HG03469 (cell line): ENCODE data around the gene SCN8A.

Source experiments
- ATAC-seq: cut with Tn5 transposase; IDR thresholded peaks from one replicate; pipeline ENCODE4 v1.9.1; 2021; ENCODE audit warnings: mild to moderate bottlenecking, moderate library complexity, moderate number of reproducible peaks; ENCODE audit not compliant: unreplicated experiment

Gene SCN8A

GRCh38 chr12:51811203-51812202 is 220.5 kb downstream of the SCN8A start:
- no peak for ATAC-seq

DNA sequence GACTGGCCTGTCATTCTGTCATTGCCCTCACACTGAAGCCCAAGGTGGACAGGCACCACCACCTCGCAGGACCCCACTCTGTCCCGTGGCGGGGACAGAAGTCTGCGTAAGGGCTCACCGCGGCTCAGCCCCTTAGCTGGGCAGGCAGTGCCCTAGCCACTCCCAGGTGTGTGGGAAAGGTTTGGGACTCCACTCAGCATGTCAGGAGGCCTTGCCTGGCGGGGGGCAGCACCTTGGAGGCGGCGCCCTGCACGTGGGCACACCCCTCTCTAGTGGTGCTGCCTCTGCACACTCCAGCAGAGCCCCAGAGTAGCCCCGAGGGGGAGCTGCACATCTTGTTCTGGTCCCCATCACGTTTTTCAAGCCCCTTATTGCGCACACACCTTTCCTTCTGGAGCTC is 221.8 kb downstream of the SCN8A start:
- no peak for ATAC-seq

DNA sequence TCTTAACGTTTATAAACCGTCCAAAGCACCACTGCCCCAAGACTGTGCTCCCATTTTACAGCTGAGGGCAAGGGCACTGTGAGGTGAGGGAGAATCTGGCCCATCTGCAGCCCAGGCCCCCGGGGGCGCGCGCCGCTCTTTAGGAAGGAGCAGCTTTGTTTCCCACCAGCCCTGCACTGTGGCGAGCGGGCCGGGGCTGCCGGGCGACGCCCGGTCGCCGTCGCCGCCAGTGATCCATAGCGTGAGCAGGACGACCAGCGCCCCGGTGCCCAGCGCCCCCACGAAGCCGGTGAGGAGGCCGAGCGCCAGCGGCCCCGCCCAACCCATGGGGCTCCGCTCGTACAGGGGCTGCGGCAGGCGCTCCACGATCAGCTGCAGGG is 222.9 kb downstream of the SCN8A start:
- no peak for ATAC-seq

DNA sequence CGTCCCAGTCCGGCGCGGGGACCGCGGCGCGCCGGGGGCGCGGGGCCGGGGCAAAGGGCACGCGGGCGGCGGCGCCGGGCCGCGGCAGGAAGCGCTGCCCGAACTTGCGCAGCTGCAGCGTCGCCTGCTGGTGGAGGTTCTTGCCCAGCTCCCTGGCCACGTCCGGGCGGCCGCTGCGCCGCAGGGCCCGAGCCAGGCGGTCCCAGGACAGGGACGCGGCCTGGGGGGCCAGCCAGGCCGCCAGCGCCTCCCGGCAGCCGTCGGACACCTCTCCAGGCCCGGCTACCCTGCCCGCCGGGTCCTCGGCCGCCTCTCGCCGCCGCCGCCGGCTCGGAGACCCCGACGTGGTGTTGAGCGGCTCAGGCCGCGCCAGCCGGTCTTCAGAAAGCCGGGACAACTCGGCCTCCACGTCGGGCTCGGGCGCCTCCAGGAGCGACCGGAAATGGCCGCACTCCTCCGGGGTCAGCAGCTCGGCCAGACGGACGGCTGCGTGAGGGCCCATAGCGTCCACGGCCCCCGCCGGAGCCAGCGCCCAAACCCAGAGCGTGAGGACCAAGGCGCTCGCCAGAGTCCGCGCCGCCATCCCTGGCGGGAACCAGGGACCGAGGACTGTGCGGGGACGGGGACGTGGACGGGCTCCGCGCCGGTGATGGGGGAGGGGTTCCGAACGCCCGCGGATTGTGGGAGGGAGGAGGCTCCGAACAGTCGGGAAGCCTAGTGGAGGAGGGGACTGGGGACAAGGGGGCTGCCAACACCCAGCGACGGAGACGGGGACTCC is 223.5 kb downstream of the SCN8A start:
- no peak for ATAC-seq

GRCh38 chr12:51815571-51815970 is 224.5 kb downstream of the SCN8A start:
- no peak for ATAC-seq

GRCh38 chr12:51817027-51817953 is 226.3 kb downstream of the SCN8A start:
- ATAC-seq = no peak

DNA sequence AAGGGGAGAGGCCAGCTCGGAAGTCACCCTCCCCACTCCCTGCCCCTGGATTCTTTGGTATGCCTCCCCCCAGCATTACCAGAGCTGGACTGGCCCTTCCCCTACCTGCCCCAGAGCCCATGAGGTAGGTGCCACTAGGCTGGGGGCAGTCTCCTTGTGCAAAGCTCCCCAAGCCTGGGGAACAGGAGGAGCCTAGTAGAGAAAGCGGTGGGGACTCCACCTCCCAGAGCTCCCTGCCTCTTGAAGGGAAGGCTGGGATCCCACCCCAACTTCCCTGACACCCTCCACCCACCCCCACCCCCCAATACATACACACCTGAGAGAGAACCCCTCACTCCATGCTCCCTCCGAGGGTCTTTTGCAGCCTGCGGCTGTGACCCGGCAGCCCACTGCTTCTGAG is 227.1 kb downstream of the SCN8A start:
- ATAC-seq = no peak

DNA sequence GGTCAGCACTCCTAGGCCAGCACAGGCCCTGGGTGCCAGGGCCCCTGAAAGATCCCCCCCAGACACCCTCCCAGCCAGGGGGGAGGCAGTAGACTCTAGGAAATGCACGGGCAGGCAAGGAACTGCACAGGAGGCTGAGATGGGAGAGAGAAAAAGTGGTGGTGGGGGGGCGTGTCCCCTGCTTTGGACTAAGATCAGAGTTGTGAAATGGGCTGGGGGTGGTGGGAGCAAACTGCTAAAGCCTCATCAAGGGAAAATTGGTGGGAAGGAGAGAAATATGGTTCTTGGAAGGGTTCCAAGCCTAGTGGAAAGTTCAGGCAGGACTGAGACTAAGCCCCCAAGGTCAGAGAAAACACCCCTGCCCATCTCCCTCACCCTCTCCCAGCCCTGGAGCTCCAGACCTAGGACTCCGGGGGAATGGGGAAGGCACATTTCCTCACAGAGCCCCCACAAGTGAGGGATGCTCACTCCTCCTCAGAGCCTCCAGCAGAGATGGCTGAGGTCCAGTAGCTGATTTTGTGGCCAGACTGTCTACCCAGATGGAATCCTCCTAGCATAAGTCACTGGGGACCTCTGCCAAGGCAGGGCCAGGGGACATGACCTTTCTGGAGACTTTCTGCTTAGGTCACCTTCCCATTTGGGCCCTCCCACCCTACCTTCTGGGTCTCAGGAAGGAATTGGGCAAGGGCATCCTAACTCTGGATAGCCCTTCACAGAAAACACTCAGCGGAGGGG is 227.7 kb downstream of the SCN8A start:
- ATAC-seq = no peak

DNA sequence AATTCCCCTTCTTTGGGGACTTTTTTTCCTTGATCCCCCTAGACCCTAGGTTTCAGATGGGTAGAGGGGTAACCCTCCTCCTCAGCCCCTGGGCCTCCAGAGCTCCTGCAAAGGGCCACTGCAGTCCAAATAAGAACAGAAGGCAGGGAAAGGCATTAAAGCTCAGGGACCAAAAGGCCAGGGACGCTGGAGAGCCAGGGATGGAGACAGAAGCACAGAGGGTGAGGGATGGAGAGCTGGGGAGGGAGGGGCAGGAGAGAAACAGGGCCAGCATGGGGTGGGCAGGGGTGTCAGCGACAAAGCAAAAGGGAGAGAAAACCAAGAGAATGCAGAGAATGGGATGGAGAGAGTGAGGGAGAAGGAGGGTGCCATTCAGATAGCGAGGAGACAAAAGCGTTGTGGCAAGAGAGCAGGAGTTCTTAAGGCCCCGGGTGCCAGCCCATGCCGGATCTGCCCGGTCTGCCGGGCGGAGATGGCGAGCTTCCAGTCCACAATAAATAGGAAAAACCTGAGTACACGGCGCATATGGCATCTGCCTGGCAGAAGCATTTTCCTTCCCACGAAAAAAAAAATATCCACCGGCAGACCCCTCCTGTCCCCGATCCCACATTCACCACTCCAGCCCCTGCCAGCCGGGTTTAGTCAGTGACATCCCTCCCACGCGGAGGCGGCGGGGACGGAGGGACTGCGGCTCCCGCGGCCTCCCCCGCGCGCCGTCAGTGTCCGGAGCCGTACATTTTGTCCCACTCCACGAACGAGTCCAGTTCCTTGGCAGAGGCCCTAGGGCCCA is 228.9 kb downstream of the SCN8A start:
- no peak for ATAC-seq

GRCh38 chr12:51820526-51821439 is 229.8 kb downstream of the SCN8A start:
- ATAC-seq = no peak

- ATAC-seq = no peak
Observed at GRCh38 chr12:51821440-51822260, 230.6 kb downstream of the SCN8A start.

DNA sequence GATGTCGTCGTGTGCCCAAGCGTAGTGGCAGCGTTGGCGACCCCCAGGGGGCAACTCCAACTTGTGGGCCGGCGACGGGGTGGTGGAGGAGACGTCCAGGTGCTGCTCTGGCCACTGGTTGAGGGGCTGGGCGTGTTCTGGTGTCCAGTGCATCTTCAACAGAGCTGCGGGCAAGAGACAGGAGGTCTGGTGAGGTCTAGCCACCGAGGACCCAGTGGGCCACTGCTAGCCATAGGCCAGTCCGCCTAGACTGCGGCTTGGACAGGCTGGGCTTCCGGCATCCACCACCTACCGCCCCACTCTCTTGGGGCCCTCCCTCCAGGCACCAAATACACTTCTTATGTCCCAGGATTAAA is 231.2 kb downstream of the SCN8A start:
- no peak for ATAC-seq

DNA sequence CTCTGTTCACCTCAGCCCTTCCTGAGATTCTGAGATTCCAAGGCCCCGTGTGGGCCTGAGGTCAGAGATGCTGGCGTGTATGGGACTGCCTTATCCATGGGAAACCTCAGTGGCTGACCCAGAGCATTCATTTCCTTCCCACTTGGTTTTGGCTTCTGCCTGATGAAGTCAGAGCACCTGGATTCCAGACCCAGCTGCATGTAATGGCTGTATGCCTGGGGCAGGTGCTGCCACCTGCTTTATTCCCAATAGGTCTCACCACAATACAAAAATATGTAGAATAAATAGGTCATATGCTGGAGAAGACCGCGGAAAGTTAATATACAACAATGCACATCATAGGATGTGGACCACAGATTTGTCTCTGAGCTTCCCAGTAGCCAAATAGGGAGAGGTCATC is 231.9 kb downstream of the SCN8A start:
- no peak for ATAC-seq

DNA sequence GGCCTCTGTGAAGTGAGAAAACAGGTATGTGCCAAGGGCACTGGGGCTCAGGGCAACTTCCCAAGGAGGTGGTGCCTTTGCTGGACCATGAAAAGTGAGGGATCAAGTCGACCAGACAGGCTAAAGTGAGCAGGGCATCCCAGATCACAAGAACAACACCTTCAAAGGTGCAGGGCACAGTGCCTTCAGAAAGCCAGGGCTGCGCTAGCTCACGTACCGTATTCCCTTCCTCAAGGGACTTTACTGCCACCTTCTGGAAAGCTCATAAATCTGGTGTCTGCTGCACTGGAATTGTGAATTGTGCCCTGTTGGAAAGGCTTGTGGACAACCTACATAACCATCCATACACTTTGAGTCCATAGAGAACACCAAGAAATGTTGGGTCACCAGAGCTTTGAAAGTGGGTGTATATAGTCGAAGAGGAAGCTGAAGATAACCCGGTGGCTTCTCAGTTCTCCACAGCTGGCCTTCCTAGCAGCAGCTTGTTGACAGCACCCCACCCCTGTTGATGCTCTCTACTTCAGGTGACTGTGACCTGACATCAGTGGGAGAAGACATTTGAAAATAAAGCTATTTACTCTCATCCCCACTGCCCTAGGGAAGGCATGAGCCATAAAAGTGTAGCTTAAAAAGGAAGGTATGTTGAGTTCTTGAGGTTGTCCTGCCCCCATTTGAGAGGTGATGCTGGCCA is 233.0 kb downstream of the SCN8A start:
- ATAC-seq = no peak

- ATAC-seq = no peak
Observed at GRCh38 chr12:51825216-51825615, 234.2 kb downstream of the SCN8A start.

DNA sequence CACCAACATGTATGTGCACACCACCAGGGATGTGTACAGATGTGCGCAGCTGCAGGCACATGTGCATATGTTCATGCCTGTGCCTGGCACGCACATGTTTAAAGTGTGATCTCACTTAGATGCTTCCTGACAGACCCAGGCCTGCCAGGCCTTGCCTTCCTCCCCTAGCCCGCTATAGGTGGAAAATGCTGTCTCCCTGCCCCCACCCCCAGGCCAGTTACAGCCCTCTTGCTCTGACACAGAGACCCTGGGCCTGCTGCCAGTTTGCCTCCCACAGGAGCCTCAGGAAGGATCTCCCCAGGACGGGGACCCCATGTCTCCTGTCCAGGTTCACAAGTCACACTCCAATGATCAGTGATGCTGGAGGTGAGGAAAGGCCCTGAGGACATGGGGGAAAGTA is 235.8 kb downstream of the SCN8A start:
- no peak for ATAC-seq
